ENCODE results near the gene METTL24.

The METTL24 gene

DNA sequence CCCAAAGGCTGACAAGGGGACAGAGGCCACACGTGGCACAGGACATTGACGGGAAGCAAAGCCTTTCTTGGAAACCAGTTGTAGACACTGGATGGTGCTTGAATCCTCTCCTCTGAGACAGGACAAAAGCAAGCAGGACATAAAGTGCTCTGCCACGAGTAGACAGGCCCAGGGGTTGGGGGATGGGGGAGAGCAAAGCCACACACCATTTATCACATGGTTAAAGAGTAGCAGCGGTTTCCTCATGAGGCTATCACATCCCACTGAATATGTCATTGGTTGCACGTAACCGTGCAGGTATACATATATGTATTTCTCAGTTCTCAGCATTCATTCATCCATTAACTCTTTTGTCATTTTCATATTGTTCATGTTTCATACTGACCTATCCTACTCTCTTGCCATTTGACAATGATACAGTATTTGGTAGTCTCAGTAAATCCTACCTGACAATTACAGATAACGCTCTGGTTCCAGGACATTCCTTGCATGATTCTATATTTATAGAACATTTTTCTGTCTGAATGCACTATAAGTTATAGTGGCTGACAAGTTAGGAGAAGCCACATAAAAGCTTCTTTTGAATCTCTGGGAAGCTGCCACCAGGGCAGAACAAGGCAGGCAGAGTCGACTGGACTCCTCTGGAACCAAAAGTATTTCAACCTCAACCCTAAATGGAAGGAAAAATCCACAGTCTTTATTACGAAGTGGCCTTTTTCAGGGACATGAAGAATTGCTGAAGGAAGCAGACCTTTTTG is 23.5 kb downstream of the METTL24 start:
- no peak for DNase-seq (ENCODE audit: low read depth in 2 of 2)

DNA sequence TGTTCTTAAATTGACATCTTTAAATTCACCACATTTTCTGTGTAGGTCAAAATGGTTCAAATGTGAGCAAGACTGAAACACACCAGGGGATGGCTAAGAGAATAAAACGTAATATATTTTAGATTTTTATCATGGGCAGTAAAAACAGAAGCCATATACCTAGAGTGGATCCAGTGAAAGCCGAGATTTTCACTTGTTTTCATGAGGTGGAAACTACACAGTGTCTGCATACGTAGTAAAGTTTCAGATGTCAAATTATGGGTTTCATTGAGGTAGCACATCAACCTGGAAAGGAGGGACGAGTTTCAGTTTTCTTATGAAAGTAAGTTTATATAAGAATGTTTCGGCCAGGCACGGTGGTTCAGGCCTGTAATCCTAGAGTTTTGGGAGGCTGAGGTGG is 25.9 kb downstream of the METTL24 start:
- no peak for DNase-seq (ENCODE audit: low read depth in 2 of 2)

DNA sequence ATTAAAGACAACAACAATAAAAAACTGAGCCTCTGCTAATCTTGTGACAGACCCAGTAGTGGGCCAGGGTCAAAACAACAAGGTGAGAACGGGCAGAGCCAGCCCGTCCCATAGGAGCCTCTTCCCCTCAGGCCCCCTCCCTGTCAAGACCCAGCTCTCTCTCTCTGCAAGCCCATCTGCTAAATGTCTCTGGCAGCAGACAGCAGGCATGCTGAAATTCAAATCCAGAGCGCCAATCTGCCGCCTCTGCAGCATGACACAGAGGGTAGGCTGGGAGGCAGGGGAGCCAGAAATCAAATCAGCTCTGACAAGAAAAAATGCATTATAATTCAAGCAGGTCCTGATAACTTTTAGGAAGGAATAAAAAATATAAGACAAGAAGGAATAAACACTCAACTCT is 26.3 kb downstream of the METTL24 start:
- DNase-seq (ENCODE audit: low read depth in 2 of 2), result no peak

DNA sequence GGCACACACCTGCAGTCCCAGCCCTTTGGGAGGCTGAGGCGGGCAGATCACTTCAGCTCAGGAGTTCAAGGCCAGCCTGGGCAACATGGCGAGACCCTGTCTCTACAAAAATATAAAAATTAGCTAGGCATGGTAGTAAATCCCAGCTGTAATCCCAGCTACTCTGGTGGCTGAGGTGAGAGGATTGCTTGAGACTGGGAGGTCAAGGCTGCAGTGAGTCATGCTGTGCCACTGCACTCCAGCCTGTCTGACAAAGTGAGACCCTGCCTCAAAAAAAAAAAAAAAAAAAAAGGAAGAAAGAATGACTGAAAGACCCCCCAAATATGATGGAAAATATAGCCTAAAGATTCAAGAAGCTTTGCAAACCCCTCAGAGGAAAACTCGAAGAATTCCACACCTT is 26.8 kb downstream of the METTL24 start:
- no peak for DNase-seq (ENCODE audit: low read depth in 2 of 2)

DNA sequence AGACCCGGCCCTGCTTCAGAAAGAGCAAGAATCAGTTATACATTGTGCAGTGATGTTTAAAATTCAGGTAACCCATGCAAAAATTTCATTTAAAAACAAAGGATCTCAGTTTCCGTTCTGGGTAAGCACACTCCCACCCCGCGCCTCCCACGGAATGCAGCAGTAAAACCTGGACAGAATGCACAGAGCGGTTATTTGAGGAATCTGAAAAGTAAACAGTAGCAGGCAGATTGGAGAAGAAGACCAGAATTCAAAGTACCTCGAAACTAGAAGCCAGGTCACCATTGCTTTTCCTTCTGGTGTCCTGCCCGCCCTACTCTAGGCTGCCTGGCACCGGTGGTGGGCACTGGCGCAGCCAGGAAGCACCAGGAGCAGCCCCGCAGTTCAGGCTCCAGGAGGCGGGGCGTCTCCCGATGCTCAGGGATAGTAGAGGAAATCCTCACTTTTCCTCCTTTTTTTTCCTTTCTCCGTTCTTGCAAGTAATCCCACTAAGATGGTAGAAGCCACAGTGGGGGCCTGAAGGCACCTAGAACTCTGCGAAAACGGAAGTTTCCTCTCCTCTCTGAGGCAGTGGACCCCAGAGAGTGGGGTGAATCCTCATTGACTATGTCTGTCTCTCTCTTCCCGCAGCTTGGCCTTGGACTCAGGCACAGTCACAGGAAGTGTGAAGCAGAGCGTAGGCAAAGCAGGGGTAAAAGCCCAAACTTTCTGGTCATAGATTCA is 28.3 kb downstream of the METTL24 start:
- no peak for DNase-seq (ENCODE audit: low read depth in 2 of 2)

DNA sequence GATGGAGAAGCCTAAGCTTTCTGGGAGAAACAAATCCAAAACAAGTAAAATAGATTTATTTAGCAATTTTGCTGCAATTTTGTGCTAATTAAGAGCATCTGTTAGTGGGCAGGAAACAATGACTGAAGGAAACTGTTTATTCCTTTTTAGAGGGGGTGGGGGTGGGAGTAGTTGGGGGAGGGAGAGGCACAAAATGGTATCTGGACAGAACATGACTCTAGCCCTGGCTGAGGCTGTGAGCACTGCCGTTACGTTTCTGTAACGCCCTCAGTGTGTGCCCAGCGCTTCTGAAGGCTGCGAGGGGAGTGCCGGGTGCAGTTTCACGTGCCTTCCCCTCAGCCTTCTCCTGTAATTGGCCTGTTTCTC is 28.8 kb downstream of the METTL24 start:
- DNase-seq (ENCODE audit: low read depth in 2 of 2), result no peak

DNA sequence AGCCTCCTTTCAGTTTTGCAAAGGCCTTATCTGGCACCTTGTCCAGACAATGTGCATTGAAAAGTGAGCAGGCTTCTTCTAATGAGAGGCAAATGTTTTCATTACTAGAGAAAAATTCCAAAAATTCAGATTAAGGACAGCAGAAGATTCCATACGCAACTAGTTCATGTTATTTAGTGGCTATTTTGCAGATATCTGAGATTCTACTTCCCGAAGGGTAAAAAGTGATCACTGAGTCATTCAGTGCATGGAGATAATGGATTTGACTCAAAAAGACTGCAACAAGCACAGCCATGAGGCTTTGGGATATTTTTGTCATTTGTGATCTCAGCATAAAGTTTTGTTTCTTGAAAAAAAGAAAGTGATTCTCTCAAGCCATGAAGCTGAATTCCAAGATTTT is 29.9 kb downstream of the METTL24 start:
- DNase-seq (ENCODE audit: low read depth in 2 of 2), result no peak

DNA sequence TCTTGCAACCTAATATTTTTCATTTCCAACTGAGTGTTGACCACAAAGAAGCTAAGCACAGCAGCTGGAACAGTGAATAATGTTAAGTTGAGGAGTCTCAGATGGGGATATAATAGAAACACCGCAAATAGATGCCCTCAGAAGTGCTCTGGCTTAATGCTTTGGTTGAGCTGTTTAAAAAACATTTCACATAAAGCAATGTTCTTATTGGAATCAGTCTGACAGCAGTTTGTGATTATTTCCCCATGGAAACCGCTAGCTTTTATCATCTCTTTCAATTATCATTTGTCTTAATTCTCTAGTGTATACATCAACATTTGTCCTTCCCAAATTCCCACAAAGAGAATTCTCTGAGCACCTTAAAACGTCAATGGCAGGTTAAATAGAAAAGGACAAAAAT is 30.8 kb downstream of the METTL24 start:
- no peak for DNase-seq (ENCODE audit: low read depth in 2 of 2)

DNA sequence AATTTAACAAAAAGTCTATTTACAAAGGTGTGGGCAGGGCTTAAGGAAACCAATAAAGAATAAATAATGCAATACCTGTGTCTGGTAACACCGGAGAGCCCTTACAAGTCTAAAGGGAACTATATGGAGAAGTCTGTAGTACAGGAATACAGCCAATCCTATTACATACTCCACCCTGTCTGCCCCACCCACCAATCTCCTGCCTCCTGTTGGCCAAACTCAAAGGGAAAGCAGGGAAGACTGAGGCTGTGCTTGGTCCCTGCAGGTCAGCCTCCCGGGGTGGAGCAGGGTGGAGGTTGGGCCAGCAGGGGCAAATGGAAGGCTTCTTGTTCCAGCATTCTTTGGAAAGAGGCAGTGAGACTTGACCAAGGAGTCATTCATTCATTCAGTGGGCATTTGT is 31.5 kb downstream of the METTL24 start:
- DNase-seq (ENCODE audit: low read depth in 2 of 2), result no peak

DNA sequence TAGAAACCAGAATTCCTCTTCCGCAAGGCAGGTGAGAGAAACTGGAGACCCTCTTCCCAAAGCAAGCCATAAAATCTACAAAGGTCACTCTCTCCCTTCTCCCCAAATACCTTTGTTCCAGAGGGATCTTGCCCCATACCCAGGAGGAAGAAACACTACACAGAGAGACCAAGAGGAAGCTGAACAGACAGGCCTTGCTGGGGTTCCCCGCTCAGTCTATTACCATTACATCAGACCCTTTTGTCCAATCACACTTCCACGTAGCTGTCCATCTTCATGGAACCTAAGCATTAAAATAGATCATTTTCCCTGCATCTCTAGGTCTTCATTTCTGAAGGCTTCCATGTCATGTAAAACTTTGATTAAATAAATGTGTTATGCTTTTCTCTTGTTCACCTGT is 32.1 kb downstream of the METTL24 start:
- DNase-seq (ENCODE audit: low read depth in 2 of 2), result no peak

DNA sequence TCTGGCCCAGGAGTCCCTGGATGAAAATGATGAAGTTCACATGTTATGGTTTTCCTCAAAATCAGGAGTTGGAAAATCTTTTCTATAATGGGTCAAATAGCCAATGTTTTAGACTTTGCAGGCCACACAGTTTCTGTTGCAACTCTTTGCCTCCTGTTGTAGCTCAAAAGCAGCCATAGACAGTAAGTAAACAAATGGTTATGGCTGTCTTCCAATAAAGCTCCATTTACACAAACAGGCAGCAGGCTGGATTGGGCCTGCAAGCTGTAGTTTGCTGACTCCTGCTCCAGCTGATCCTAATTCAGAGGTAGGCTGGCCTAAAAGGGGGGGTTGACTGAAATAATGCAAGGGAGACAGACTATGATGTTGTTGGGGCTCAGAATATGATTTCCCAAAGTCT is 33.0 kb downstream of the METTL24 start:
- DNase-seq (ENCODE audit: low read depth in 2 of 2), result no peak

DNA sequence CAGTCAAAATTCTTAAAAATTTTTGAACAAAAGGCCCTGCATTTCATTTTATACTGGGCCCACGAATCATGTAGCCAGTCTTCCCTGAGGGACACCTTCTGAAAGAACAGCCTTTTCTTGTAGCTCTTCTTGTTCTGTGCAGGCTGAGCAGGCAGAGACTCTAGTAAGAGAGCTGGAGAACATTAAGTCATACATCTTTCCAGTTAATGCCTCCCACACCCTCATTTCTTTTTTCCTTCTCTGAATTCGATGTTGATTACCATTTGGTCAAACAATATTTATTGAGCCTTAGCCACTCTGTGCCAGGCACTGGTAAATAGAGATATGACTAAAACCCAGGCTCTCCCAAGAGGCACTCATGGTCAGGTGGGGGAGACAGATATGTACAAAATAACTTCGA is 33.6 kb downstream of the METTL24 start:
- DNase-seq (ENCODE audit: low read depth in 2 of 2), result no peak

DNA sequence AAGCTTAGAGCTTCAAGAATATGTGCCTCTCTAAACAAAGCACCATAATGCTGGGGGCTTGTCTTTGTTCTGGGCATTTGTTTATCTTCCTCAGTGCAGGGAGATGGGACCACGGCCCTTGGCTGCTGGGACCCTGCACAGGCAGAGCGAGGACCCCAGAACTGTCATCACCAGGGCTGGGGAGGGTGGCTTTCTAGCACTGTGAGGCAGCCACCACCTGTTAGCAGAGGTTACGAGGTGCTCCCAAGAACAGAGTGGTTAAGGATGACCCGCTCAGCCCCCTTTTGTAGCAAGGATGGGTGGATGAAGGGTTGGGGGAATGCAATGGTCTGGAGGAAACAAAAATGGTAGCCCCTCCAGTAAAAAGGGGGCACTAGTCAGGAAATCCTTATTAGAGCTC is 34.9 kb downstream of the METTL24 start:
- no peak for DNase-seq (ENCODE audit: low read depth in 2 of 2)

DNA sequence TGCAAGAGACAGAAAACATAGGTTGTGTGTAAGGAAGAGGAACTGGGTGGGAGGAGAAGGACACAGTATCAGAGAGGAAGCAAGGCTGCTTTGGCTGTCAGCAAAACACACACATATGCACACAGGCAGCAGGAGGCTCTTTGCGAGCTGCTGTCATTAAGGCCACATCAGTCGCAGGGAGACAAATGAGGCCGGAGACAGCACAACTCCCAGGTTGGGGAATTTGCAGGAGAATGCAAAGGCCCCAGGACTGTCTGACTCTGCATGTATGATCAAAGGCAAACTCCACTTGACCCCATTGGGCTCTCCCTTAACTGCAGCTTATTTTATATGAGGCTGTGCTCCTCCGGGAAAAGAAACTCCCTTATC is 35.3 kb downstream of the METTL24 start:
- no peak for DNase-seq (ENCODE audit: low read depth in 2 of 2)

DNA sequence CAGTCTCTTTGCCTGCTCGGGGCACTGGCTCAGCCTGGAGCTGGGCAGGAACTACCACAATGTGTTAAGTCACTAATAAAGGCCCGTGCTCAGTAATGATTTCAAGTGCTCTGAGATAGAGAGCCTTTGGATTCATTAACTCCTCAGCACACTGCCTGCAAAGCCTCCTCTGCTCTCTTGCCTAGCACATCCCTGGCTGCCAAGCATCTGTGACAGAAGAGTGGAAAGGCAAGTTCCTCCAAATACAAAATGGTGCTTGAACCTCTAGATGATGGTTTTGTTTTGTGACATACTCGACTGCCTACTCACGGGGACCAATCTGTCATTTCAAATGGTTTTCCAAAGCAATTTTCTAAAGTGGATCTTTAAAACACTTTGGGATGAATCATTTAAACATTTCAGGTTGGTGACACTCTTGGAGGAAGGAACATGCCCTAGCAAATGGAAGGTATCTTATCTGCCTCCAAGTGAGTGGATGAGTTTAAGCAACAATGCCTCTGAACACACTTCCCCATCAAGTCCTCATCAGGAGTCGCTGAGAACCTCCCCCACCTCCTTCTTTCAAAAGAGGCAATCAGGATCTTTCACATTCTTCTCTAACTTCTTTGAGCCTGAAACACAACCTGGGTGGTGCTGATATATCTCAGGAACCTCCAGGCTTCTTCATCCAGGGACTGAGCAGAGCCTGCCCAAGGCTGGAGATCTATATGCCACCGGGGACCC is 35.8 kb downstream of the METTL24 start:
- no peak for DNase-seq (ENCODE audit: low read depth in 2 of 2)

DNA sequence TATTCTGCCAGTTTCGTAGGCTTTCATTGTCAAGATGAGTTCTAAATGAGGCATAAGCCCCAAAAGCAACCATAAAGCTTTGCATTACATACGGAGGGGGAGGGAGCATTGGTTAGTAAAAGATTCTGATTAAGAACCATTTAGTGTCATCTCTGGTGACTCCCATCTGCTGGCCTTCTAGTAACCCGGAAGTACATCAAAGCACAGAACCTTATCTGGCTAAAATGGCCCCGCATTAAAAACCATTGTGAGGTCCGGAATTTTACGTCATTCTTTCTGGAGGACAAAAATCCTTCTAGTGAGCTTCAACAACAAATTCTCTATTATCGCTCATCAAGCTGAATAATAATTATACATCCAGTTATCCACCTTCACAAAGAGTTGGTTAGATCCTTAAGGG is 37.8 kb downstream of the METTL24 start:
- no peak for DNase-seq (ENCODE audit: low read depth in 2 of 2)

DNA sequence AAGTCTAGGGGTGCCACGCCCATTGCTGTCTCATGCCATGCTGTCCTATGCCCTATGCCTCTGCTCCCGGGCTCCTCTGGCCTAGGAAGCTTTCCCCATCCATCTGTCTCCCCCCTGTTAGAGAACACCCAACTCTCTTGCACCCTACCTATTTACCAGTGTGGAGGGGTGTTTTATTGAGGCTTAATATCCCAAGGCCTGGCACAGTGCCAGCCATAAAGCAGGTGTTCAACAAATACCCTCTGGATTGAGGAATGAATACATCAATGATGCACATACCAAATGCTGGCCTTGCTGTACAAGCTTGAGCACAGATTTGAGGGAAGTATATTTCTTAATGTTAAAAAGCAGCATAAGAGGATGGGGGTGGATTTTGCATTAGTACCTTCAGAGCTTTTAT is 38.3 kb downstream of the METTL24 start:
- no peak for DNase-seq (ENCODE audit: low read depth in 2 of 2)

DNA sequence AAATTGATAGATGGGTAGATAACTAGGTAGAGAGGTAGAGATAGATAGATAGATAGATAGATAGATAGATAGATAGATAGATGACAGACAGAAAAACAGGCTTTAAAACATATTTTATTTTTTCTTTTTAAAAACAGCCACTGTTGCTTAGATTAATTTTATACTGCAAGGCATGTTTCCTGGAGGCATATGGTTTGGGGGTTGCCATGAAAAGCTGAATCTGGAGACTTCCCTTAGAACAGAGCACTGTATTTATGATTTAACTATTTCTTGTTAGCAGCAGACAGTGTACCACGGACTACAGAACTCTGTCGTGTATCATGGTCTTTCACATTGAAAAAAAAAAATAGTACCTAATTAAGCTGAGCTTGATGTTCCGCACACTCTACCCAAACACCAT is 38.8 kb downstream of the METTL24 start:
- DNase-seq (ENCODE audit: low read depth in 2 of 2), result no peak

DNA sequence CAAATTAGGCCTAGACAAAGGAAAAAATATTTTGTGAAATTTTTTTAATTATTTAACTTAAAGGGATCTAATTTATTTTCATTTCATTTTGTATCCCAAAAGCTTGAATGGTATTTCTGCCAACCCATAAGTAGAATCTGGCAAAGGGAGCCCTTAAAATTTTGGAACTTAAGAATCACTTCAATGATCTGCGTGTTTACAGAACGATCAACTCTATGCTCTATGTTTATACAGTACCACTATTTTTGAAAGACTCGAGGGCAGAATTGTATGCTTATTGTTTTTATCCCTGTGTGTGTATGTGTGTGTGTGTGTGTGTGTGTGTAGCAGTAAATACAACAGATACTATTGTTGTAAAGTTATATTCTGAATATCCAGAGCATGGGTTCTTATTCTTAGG is 39.2 kb downstream of the METTL24 start:
- no peak for DNase-seq (ENCODE audit: low read depth in 2 of 2)

DNA sequence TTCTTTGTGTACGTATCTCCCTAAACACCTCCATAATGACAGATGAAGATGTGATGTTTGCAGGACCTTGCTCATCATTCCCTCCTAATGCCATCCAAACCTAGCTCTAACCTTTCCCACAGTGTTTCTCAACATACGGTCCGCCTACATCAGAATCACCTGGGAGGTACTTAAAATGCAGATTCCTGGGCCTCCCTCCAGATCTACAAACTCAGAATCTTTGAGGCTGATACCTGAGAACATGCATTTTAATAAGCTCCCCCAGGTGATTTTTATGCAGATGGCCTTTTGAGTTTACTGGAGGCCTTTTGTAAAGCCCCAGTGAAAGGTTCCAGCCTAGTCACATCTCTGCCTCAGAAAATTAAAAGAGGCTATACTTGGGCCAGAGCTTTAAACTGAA is 40.5 kb downstream of the METTL24 start:
- no peak for DNase-seq (ENCODE audit: low read depth in 2 of 2)

DNA sequence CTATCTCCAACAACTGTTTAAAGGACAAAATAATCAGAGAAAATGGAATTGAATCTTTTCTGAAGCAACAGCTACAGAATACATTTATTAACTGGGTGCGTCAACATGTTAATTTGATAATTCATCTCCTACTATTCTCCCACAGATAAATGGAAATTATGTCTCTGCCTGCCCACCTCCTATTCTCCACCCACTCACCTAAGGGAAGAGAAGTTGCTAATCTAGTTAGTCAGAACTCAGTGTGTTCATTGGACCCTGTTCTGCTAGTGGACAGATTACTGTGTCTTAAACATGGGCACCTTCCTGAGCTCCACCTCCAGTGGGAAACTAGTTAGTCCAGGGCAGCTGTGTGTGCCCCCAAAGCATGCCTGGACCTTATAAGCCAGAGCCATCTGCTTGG is 41.0 kb downstream of the METTL24 start:
- DNase-seq (ENCODE audit: low read depth in 2 of 2), result no peak

DNA sequence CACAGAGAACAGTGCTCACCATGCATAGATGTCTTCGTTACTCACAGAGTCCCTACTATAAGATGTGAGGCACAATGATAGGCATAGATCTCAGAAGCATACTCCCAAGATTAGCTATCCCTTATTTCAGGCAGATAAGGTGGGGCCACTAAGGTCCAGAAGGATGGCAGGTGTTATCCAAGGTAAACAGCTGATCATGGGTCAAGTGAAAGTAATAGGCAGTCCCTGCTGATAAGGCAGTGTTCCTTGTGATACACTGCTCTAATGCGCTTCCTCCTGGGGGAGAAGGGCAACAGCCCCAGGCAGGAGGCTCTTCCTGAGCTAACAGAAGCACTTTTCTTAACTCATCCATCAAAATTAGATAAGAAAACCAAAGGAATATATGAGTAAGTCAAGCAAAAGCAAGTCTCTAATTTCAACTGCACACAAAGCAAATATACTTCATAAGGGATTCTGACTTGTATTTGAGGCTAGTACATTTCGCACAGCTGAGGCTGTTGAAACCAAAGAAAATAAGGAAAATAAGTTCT is 42.2 kb downstream of the METTL24 start:
- DNase-seq (ENCODE audit: low read depth in 2 of 2), result no peak
